ENCODE results near the gene HDC. TPM values are rescaled to one million over a fixed set of nuclear protein-coding genes. Genes with fewer than 3 reads are reported as not detected.

HDC gene
- polyA plus RNA-seq, 1 donor (not counting 4 experiments of a cell fraction or from before 2014, with no cell fraction given) = not detected

DNA sequence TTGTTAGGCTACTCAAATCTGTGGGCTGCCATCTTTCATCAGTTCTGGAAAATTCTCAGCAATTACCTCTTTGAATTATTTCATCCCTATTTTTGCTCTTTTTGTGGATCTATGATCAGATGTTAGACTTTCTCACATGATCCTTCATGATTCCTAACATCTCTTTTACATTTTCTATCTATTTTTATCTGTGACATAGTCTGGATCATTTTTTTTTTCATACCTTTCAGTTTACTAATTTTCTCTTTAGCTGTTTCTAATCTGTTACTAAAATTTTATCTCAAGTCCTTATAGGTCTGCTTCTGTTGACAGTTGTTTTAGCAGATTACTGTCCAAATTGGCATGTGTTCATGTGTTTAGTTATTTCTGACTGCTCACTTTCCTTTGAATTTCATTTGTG is 42.3 kb upstream of the HDC start:
- DNase-seq (ENCODE audit: low read depth, low spot score) (no peak), FAIRE-seq (no peak)
- H3K27ac ChIP-seq (ENCODE audit: control insufficient read depth, insufficient read depth, low read length) = no peak overlapping the region
- no peaks in the 10 kb centered on the region for H3K79me2 ChIP-seq (ENCODE audit: control insufficient read depth, insufficient read depth, low read length)
- no peaks in the 10 kb centered on the region for H3K4me1 ChIP-seq (ENCODE audit: control insufficient read depth, extremely low read depth, insufficient read depth, low read length)
- H3K4me2 ChIP-seq (ENCODE audit: control insufficient read depth, extremely low read depth, insufficient read depth, low read depth, low read length) = no peak overlapping the region
- H3K9me1 ChIP-seq (ENCODE audit: control insufficient read depth, extremely low read depth, insufficient read depth, low read length) = no peaks in the 10 kb centered on the region
- H4K20me1 ChIP-seq (ENCODE audit: control insufficient read depth, extremely low read depth, insufficient read depth, low read length) = no peaks in the 10 kb centered on the region
- no peaks in the 10 kb centered on the region for H3K9me3 ChIP-seq (ENCODE audit: control insufficient read depth, low read depth, low read length)
- H3K36me3 ChIP-seq (ENCODE audit: control insufficient read depth in 2 of 2, extremely low read depth in 1 of 2, insufficient read depth in 2 of 2, low read length in 2 of 2) = peaks cover 0 to 3% of the 10 kb centered on the region in 2 experiments
- TF ChIP-seq EZH2 (IDR thresholded peaks at IDR 0.05; ENCODE audit: low read length) = no peak
- TF ChIP-seq, protein P1, sequence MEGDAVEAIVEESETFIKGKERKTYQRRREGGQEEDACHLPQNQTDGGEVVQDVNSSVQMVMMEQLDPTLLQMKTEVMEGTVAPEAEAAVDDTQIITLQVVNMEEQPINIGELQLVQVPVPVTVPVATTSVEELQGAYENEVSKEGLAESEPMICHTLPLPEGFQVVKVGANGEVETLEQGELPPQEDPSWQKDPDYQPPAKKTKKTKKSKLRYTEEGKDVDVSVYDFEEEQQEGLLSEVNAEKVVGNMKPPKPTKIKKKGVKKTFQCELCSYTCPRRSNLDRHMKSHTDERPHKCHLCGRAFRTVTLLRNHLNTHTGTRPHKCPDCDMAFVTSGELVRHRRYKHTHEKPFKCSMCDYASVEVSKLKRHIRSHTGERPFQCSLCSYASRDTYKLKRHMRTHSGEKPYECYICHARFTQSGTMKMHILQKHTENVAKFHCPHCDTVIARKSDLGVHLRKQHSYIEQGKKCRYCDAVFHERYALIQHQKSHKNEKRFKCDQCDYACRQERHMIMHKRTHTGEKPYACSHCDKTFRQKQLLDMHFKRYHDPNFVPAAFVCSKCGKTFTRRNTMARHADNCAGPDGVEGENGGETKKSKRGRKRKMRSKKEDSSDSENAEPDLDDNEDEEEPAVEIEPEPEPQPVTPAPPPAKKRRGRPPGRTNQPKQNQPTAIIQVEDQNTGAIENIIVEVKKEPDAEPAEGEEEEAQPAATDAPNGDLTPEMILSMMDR (optimal IDR thresholded peaks at IDR 0.05 in 1 of 3, IDR thresholded peaks at IDR 0.05 in 1 of 3, conservative IDR thresholded peaks at IDR 0.05 in 1 of 3; ENCODE audit: extremely low read depth in 1 of 3, insufficient read depth in 2 of 3, low read length in 3 of 3) = no peak
- H3K4me3 ChIP-seq (ENCODE audit: control insufficient read depth in 2 of 3, extremely low read depth in 1 of 3, insufficient read depth in 2 of 3, low read depth in 1 of 3, low read length in 3 of 3) = no peak overlapping the region
- H2AFZ ChIP-seq (ENCODE audit: control insufficient read depth, low read length) = no peak overlapping the region
- no peaks in the 10 kb centered on the region for H3K27me3 ChIP-seq (ENCODE audit: control insufficient read depth, extremely low read depth, insufficient read depth, low read length)
- no peak overlapping the region for H3K9ac ChIP-seq (ENCODE audit: control insufficient read depth, extremely low read depth, insufficient read depth, low read length)
- dilution Hi-C loops (cut with MboI; ENCODE audit: extremely low pct_ligation_motif_present, low sequenced_read_pairs) = no loop called here

DNA sequence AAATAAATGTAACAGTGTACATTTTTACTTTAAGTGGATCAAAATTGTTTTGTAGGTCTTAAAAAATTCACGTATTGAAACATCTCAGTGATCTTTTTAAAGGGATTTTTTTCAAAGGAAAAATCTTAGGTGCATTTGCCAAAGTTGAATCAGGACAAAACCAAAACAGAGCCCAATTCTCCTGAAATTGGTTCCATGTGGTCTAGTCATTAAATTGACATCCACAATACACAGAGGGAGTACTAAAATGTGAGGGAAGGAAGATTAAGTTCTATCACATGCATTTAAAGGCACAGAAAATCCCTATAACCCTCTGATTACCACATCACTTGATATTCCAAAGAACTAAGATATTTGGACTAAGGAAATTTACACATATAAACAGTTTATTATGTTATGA is 39.3 kb upstream of the HDC start:
- Histone ChIP-seq H2AFZ (ENCODE audit: control insufficient read depth, low read length) (no peak overlapping the region), H4K20me1 (ENCODE audit: control insufficient read depth, extremely low read depth, insufficient read depth, low read length) (no peaks in the 10 kb centered on the region), H3K27me3 (ENCODE audit: control insufficient read depth, extremely low read depth, insufficient read depth, low read length) (no peaks in the 10 kb centered on the region), H3K9ac (ENCODE audit: control insufficient read depth, extremely low read depth, insufficient read depth, low read length) (no peak overlapping the region), H3K27ac (ENCODE audit: control insufficient read depth, insufficient read depth, low read length) (no peak overlapping the region), H3K9me3 (ENCODE audit: control insufficient read depth, low read depth, low read length) (no peaks in the 10 kb centered on the region), H3K4me1 (ENCODE audit: control insufficient read depth, extremely low read depth, insufficient read depth, low read length) (no peaks in the 10 kb centered on the region), H3K4me2 (ENCODE audit: control insufficient read depth, extremely low read depth, insufficient read depth, low read depth, low read length) (no peak overlapping the region), H3K9me1 (ENCODE audit: control insufficient read depth, extremely low read depth, insufficient read depth, low read length) (no peaks in the 10 kb centered on the region), H3K4me3 (ENCODE audit: control insufficient read depth in 2 of 3, extremely low read depth in 1 of 3, insufficient read depth in 2 of 3, low read depth in 1 of 3, low read length in 3 of 3) (no peak overlapping the region), H3K36me3 (ENCODE audit: control insufficient read depth in 2 of 2, extremely low read depth in 1 of 2, insufficient read depth in 2 of 2, low read length in 2 of 2) (peaks cover 0 to 3% of the 10 kb centered on the region in 2 experiments), H3K79me2 (ENCODE audit: control insufficient read depth, insufficient read depth, low read length) (no peaks in the 10 kb centered on the region)
- dilution Hi-C loops (cut with MboI; ENCODE audit: extremely low pct_ligation_motif_present, low sequenced_read_pairs) = no loop called here
- DNase-seq (ENCODE audit: low read depth, low spot score) (no peak), FAIRE-seq (no peak)
- TF ChIP-seq, protein P1 (optimal IDR thresholded peaks at IDR 0.05 in 1 of 3, IDR thresholded peaks at IDR 0.05 in 1 of 3, conservative IDR thresholded peaks at IDR 0.05 in 1 of 3; ENCODE audit: extremely low read depth in 1 of 3, insufficient read depth in 2 of 3, low read length in 3 of 3) = no peak
- TF ChIP-seq EZH2 (IDR thresholded peaks at IDR 0.05; ENCODE audit: low read length) = no peak
